KMS-11 (cell line): Measurements from ENCODE around the gene NSL1.

Experiments used
- H2AFZ ChIP-seq: fragments of 200-600 bp; sonication (generic); 2 replicates; pipeline ENCODE4 v1.6.1; 2016; ENCODE audit warnings: antibody characterized with exemption, mixed run types, low read depth
- H3K27ac ChIP-seq: fragments of 200-600 bp; sonication (generic); 2 replicates; pipeline ENCODE4 v1.6.1; 2016; ENCODE audit warnings: mild to moderate bottlenecking, mixed run types
- H3K27me3 ChIP-seq: fragments of 200-600 bp; sonication (generic); 2 replicates; pipeline ENCODE4 v1.6.1; 2017; ENCODE audit warnings: mild to moderate bottlenecking, low read depth, mixed run types, moderate library complexity; ENCODE audit not compliant: insufficient read depth
- H3K36me3 ChIP-seq: fragments of 200-600 bp; sonication (generic); 2 replicates; pipeline ENCODE4 v1.6.1; 2017; ENCODE audit warnings: mild to moderate bottlenecking, mixed run types; ENCODE audit not compliant: insufficient read depth
- H3K4me1 ChIP-seq: fragments of 200-600 bp; sonication (generic); 2 replicates; pipeline ENCODE4 v1.6.1; 2016; ENCODE audit warnings: mild to moderate bottlenecking, low read depth, mixed run types; ENCODE audit not compliant: poor library complexity, severe bottlenecking
- H3K4me2 ChIP-seq: fragments of 200-600 bp; sonication (generic); 2 replicates; pipeline ENCODE4 v1.7.0; 2016; ENCODE audit warnings: mild to moderate bottlenecking, mixed run types
- H3K4me3 ChIP-seq: fragments of 200-600 bp; sonication (generic); IDR thresholded peaks from 2 replicates; pipeline ENCODE4 v1.6.1; 2017; ENCODE audit warnings: low read depth, low read length, mixed read lengths; ENCODE audit not compliant: insufficient read depth
- H3K79me2 ChIP-seq: fragments of 200-600 bp; sonication (generic); 2 replicates; pipeline ENCODE4 v1.6.1; 2016; ENCODE audit warnings: low read depth, mixed run types; ENCODE audit not compliant: insufficient read depth
- H3K9ac ChIP-seq: fragments of 200-600 bp; sonication (generic); 2 replicates; pipeline ENCODE4 v1.6.1; 2016; ENCODE audit warnings: mild to moderate bottlenecking, mixed run types
- H4K20me1 ChIP-seq: fragments of 200-600 bp; sonication (generic); 2 replicates; pipeline ENCODE4 v1.6.1; 2016; ENCODE audit warnings: mild to moderate bottlenecking, mixed run types; ENCODE audit not compliant: insufficient read depth
- TF ChIP-seq, protein P1 (sequence below): fragments of 200-600 bp; sonication (generic); conservative IDR thresholded peaks from 2 replicates; pipeline ENCODE4 v1.6.1; 2017; ENCODE audit warnings: low read depth, mild to moderate bottlenecking, antibody characterized with exemption, low read length, moderate library complexity, mixed read lengths

NSL1 gene

DNA sequence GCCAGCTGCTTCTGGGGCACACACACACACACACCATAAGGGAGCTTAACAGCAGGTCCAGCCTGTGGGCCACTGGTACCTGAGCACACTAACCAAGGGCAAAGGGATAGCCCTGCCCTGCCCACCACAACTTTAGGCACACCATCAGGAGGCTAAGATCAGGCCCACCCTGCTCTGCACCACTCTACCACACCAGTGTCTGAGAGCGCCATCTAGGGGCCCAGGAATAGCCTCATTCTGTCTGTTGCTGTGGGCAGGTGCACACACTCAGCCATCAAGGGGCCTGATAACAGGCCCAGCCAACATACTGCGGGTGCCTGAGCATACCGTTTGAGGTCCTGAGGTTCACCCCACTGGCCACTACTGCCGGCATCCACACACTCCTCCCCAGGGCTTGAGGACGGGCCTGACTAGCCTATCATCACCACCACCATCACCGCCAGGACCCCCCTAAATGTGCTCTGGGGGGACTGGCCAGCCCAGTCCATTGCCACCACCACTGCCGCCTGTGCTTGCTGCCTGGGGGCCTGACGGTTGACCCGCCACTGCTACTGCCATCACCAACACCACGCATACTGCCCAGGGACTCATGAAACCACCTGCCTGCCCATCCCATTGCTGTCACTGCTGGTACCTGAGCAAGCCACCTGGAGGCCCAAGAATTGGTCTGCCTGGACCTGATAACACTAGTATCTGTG, 31.3 kb downstream of the NSL1 start:
- Histone ChIP-seq H3K4me3 (no peak overlapping the region), H3K4me2 (no peak overlapping the region), H3K79me2 (peaks cover 10% of the 10 kb centered on the region; the same call in 1 of the 2 replicates), H3K36me3 (no peaks in the 10 kb centered on the region), H3K27me3 (no peaks in the 10 kb centered on the region), H2AFZ (no peak overlapping the region), H3K4me1 (no peaks in the 10 kb centered on the region), H3K9ac (no peak overlapping the region), H4K20me1 (no peaks in the 10 kb centered on the region), H3K27ac (no peak overlapping the region)
- TF ChIP-seq, protein P1, sequence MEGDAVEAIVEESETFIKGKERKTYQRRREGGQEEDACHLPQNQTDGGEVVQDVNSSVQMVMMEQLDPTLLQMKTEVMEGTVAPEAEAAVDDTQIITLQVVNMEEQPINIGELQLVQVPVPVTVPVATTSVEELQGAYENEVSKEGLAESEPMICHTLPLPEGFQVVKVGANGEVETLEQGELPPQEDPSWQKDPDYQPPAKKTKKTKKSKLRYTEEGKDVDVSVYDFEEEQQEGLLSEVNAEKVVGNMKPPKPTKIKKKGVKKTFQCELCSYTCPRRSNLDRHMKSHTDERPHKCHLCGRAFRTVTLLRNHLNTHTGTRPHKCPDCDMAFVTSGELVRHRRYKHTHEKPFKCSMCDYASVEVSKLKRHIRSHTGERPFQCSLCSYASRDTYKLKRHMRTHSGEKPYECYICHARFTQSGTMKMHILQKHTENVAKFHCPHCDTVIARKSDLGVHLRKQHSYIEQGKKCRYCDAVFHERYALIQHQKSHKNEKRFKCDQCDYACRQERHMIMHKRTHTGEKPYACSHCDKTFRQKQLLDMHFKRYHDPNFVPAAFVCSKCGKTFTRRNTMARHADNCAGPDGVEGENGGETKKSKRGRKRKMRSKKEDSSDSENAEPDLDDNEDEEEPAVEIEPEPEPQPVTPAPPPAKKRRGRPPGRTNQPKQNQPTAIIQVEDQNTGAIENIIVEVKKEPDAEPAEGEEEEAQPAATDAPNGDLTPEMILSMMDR = peak; percentile 75

DNA sequence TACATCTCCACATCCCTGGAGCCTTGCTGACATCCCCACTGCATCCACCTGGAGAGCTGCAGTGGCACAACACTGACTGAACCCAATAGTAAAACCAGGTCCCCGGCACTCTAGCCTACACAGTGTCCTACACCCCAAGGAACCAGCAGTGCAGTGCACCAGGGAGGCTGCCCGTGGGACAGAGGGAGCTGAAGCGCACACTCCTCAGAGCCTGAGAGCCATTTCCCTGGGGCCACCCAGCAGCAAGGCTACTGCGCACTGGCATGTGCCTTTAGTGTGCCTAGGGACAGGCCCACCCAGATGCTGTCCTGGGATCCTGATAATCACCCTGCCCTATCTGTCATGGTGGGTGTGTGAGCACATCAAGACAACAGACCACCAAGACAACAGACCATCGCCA, 31.9 kb downstream of the NSL1 start:
- no peak overlapping the region for H3K27ac ChIP-seq
- peaks cover 10% of the 10 kb centered on the region; the same call in 1 of the 2 replicates for H3K79me2 ChIP-seq

DNA sequence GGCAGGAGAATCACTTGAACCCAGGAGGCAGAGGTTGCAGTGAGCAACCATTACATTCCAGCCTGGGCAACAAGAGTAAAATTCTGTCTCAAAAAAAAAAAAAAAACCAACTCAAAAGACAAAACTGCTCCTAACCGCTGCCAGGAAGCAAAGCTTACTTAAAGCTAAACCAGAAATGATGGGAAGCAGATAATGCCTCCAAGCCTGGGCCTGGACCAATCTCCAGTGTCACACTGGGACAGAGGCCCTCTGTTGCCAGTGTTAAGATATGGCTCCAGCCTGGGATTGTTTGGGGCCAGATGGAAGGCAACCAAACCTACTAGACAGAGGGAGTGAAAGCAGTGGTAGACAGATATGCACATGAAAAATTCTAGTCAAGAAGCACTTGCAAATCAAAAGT, 36.9 kb downstream of the NSL1 start:
- Histone ChIP-seq H3K27ac (no peak overlapping the region), H3K9ac (no peak overlapping the region), H2AFZ (no peak overlapping the region), H3K4me1 (peaks cover 55% of the 10 kb centered on the region), H3K27me3 (no peaks in the 10 kb centered on the region), H3K4me3 (no peak overlapping the region), H4K20me1 (no peaks in the 10 kb centered on the region), H3K4me2 (no peak overlapping the region; the same call in 1 of the 2 replicates), H3K79me2 (0 out of 2 replicates have a peak, but pooled peaks cover 2% of the 10 kb centered on the region), H3K36me3 (no peaks in the 10 kb centered on the region)
- TF ChIP-seq, protein P1 = no peak

More for the DNA sequence above, 31.9 kb downstream of the NSL1 start:
- no peak overlapping the region for H2AFZ ChIP-seq
- TF ChIP-seq, protein P1 = no peak
- H3K4me3 ChIP-seq = no peak overlapping the region
- H3K4me1 ChIP-seq = peaks cover 5% of the 10 kb centered on the region
- no peaks in the 10 kb centered on the region for H3K27me3 ChIP-seq
- H3K4me2 ChIP-seq = no peak overlapping the region
- H4K20me1 ChIP-seq = no peaks in the 10 kb centered on the region
- H3K9ac ChIP-seq = no peak overlapping the region
- no peaks in the 10 kb centered on the region for H3K36me3 ChIP-seq

DNA sequence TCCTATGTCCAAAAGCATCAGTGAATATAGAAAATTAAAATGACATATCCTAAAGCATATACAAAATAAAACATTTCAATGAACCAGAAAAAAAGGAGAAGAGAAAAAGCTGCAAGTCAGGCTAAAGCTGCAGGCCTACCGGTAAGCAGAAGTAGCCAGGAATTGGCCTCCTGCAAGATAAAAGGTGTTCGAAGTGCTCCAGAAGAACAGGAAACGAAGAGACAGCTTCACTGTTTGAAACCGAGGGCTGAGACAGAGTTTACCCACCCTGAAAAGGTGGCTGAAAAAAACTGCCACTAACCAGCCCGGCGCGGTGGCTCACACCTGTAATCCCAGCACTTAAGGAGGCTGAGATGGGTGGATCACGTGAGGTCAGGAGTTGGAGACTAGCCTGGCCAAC, 37.4 kb downstream of the NSL1 start:
- Histone ChIP-seq H3K36me3 (no peaks in the 10 kb centered on the region), H4K20me1 (no peaks in the 10 kb centered on the region), H3K9ac (no peak overlapping the region), H3K4me2 (peak overlapping the region; percentile 77; the same call in 1 of the 2 replicates), H2AFZ (no peak overlapping the region), H3K4me3 (no peak overlapping the region), H3K79me2 (no peaks in the 10 kb centered on the region), H3K27me3 (no peaks in the 10 kb centered on the region), H3K4me1 (peaks cover 59% of the 10 kb centered on the region), H3K27ac (no peak overlapping the region; the same call in 1 of the 2 replicates)
- TF ChIP-seq, protein P1 = no peak
